ENCODE results near the gene DRD2.

Gene DRD2

GRCh38 chr11:113440816-113441215 is 34.4 kb downstream of the DRD2 start:
- no peak for DNase-seq

- no peak for DNase-seq
These were observed 38.4 kb downstream of the DRD2 start for GRCh38 chr11:113436672-113437252.

GRCh38 chr11:113435190-113435968 is 39.8 kb downstream of the DRD2 start:
- no peak for DNase-seq

- DNase-seq: no peak
These were observed 43.5 kb downstream of the DRD2 start for GRCh38 chr11:113431746-113432145.

- DNase-seq: no peak
These were observed 48.5 kb downstream of the DRD2 start for GRCh38 chr11:113426686-113427085.

GRCh38 chr11:113420808-113421207 is 54.4 kb downstream of the DRD2 start:
- DNase-seq: no peak

GRCh38 chr11:113419454-113420003 is 55.7 kb downstream of the DRD2 start:
- DNase-seq: no peak

GRCh38 chr11:113417428-113417827 is 57.8 kb downstream of the DRD2 start:
- DNase-seq: no peak

- DNase-seq: no peak
These were observed 59.9 kb downstream of the DRD2 start for GRCh38 chr11:113415343-113415742.

GRCh38 chr11:113412675-113413074 is 62.5 kb downstream of the DRD2 start:
- no peak for DNase-seq

GRCh38 chr11:113411536-113411935 is 63.7 kb downstream of the DRD2 start:
- no peak for DNase-seq

GRCh38 chr11:113410414-113411135 is 64.6 kb downstream of the DRD2 start:
- DNase-seq: no peak

- no peak for DNase-seq
These were observed 65.7 kb downstream of the DRD2 start for GRCh38 chr11:113409526-113409925.

GRCh38 chr11:113408887-113409286 is 66.3 kb downstream of the DRD2 start:
- DNase-seq: no peak

- no peak for DNase-seq
These were observed 67.0 kb downstream of the DRD2 start for GRCh38 chr11:113408206-113408605.

- DNase-seq: no peak
These were observed 68.0 kb downstream of the DRD2 start for GRCh38 chr11:113407163-113407562.

- no peak for DNase-seq
These were observed 69.3 kb downstream of the DRD2 start for GRCh38 chr11:113405724-113406478.

GRCh38 chr11:113404859-113405430 is 70.3 kb downstream of the DRD2 start:
- DNase-seq: no peak

GRCh38 chr11:113401718-113402117 is 73.5 kb downstream of the DRD2 start:
- peak; percentile 97 for DNase-seq

- no peak for DNase-seq
These were observed 74.5 kb downstream of the DRD2 start for GRCh38 chr11:113400631-113401230.

GRCh38 chr11:113398669-113399430 is 76.3 kb downstream of the DRD2 start:
- DNase-seq: no peak

Measured in NCI-H2029 (cell line).